K562 (cell line): ENCODE data around the gene P2RX1. TPM values are rescaled to one million over a fixed set of nuclear protein-coding genes. Genes with fewer than 3 reads are reported as not detected.

Source experiments
- ARID2 ChIP-seq: fragments of 450-650 bp; IDR thresholded peaks from 2 replicates; pipeline ENCODE4 v1.6.1; 2017; ENCODE audit warnings: antibody characterized with exemption, mild to moderate bottlenecking
- CXXC5 ChIP-seq: fragments of 250-450 bp; sonication (Bioruptor Pico); IDR thresholded peaks from 2 replicates; pipeline ENCODE4 v1.8.0; 2022; ENCODE audit warnings: inconsistent platforms, mild to moderate bottlenecking, moderate library complexity
- FOXJ3 ChIP-seq: sonication (generic); formaldehyde crosslinking; IDR thresholded peaks from 2 replicates; pipeline ENCODE4 v1.4.0; 2020; ENCODE audit warnings: mild to moderate bottlenecking, missing genetic modification reagents
- JUN ChIP-seq, 2 experiments: sonication (generic) in 1 of 2; formaldehyde crosslinking in 1 of 2; IDR thresholded peaks; 2 replicates each; pipeline versions ENCODE4 v1.6.1 to v1.8.0; 2012 to 2022; ENCODE audit warnings: borderline replicate concordance in 2 of 2, mild to moderate bottlenecking in 2 of 2, improper control_type of control experiment in 1 of 2, low read depth in 1 of 2, low read length in 1 of 2, missing genetic modification reagents in 1 of 2
- JUNB ChIP-seq: fragments of 450-650 bp; formaldehyde crosslinking; conservative IDR thresholded peaks from 2 replicates; pipeline ENCODE4 v1.4.0; 2020; ENCODE audit warnings: mild to moderate bottlenecking
- MTA3 ChIP-seq: fragments of 450-650 bp; formaldehyde crosslinking; IDR thresholded peaks from 2 replicates; pipeline ENCODE4 v1.6.1; 2017; ENCODE audit warnings: mild to moderate bottlenecking, borderline replicate concordance
- SMC3 ChIP-seq: conservative IDR thresholded peaks from 2 replicates; pipeline ENCODE4 v1.6.1; 2011; ENCODE audit warnings: low read depth, low read length, improper control_type of control experiment; ENCODE audit not compliant: insufficient read depth
- TCF7L2 ChIP-seq: fragments of 150-350 bp; IDR thresholded peaks from 2 replicates; pipeline ENCODE4 v1.6.1; 2016; ENCODE audit warnings: low read depth, mild to moderate bottlenecking, low read length, moderate library complexity
- ZNF24 ChIP-seq: fragments of 450-650 bp; IDR thresholded peaks from 2 replicates; pipeline ENCODE4 v1.6.1; 2016
- ZNF274 ChIP-seq: IDR thresholded peaks from 2 replicates; pipeline ENCODE4 v1.6.1; 2011; ENCODE audit warnings: low read depth, mild to moderate bottlenecking, low read length, moderate library complexity, borderline replicate concordance
- ZNF707 ChIP-seq: fragments of 250-450 bp; sonication (Bioruptor Pico); conservative IDR thresholded peaks from 2 replicates; pipeline ENCODE4 v1.8.0; 2022; ENCODE audit warnings: inconsistent platforms, mild to moderate bottlenecking, moderate library complexity
- ZNF77 ChIP-seq: fragments of 250-450 bp; sonication (Bioruptor Pico); IDR thresholded peaks from 2 replicates; pipeline ENCODE4 v1.5.0; 2020
- polyA plus RNA-seq, 8 experiments: library from polyadenylated mRNA; depleted of rRNA in 4 of 8; stranded (reverse) in 5 of 8; unstranded in 3 of 8; fragments of >200 nt; fragmentation: Nextera tagmentation in 2 of 8; fragmentation: Illumina TruSeq in 1 of 8; extraction: Ambion mirVana in 2 of 8; extraction: Trizol in 1 of 8; gene quantifications; 2 replicates each; pipeline versions ENCODE4 v1.2.1 to v1.2.3, GENCODE V29; 2011 to 2014; ENCODE audit warnings: inconsistent platforms in 1 of 8, missing spikeins in 1 of 8
- total RNA-seq, 7 experiments: library from RNA; depleted of rRNA in 6 of 7; stranded (reverse); fragments of >200 nt in 6 of 7; fragmentation: Illumina TruSeq in 2 of 7; extraction: Trizol in 2 of 7; gene quantifications; 2 replicates each; pipeline versions ENCODE4 v1.2.1 to v1.2.3, GENCODE V29; 2011 to 2021; ENCODE audit warnings: low replicate concordance in 1 of 7
- TF ChIP-seq, protein P1 (sequence below), 2 experiments: fragments of 450-650 bp; IDR thresholded peaks; 2 replicates each; pipeline ENCODE4 v1.6.1; 2016
- TF ChIP-seq, protein P2 (sequence below): fragments of 450-650 bp; formaldehyde crosslinking; IDR thresholded peaks from 2 replicates; pipeline ENCODE4 v1.4.0; 2020; ENCODE audit warnings: mild to moderate bottlenecking, moderate library complexity
- TF ChIP-seq, protein P3 (sequence below): sonication (generic); formaldehyde crosslinking; IDR thresholded peaks from 2 replicates; pipeline ENCODE4 v1.8.0; 2022; ENCODE audit warnings: mild to moderate bottlenecking, missing genetic modification reagents
- TF ChIP-seq, protein P4 (sequence below): fragments of 250-450 bp; sonication (Bioruptor Pico); IDR thresholded peaks from 2 replicates; pipeline ENCODE4 v1.4.0; 2020
- TF ChIP-seq, protein P5 (sequence below), 2 experiments: fragments of 450-650 bp in 1 of 2; sonication (generic) in 1 of 2; formaldehyde crosslinking; conservative IDR thresholded peaks; 2 replicates each; pipeline versions ENCODE4 v1.4.0 to v1.8.1; 2020 to 2022; ENCODE audit warnings: mild to moderate bottlenecking in 1 of 2, missing genetic modification reagents in 1 of 2

Gene P2RX1
- total and polyA plus RNA-seq, 9 of the 15 experiments (the other 6 are each of a cell fraction or from before 2014, with no cell fraction given), result 0.27 to 20.3 (median 10.3) TPM

DNA sequence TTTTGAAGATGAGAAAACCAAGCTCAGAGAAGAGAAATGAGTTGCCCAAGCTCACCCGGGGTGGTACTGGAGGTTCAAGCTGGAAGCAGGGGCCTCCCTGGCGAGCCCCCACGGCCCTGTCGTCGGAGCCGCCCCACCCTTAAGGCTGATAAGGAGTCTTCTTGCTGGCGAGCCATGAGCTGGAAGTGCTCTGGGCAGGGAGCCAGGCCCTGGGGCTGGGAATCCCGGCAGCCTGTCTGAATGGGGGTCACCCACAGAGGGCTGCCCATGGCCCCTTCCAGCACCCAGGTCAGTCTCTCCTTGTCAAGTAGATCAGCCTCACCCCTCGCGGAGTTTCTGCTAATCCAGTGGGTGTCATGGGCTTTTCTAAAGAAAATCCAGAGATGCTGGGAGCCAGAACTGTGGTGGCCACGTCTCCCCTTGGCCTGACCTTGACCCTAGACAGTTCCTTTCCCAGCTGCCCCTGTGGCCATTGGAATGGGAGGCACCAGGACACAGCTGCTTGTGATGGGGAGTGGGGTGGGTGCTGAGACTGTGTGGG lies 1.2 kb upstream of the P2RX1 start (continued):
- TF ChIP-seq, protein P1, sequence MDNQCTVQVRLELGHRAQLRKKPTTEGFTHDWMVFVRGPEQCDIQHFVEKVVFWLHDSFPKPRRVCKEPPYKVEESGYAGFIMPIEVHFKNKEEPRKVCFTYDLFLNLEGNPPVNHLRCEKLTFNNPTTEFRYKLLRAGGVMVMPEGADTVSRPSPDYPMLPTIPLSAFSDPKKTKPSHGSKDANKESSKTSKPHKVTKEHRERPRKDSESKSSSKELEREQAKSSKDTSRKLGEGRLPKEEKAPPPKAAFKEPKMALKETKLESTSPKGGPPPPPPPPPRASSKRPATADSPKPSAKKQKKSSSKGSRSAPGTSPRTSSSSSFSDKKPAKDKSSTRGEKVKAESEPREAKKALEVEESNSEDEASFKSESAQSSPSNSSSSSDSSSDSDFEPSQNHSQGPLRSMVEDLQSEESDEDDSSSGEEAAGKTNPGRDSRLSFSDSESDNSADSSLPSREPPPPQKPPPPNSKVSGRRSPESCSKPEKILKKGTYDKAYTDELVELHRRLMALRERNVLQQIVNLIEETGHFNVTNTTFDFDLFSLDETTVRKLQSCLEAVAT (IDR thresholded peaks at IDR 0.05), result no peak
- TF ChIP-seq, protein P2, sequence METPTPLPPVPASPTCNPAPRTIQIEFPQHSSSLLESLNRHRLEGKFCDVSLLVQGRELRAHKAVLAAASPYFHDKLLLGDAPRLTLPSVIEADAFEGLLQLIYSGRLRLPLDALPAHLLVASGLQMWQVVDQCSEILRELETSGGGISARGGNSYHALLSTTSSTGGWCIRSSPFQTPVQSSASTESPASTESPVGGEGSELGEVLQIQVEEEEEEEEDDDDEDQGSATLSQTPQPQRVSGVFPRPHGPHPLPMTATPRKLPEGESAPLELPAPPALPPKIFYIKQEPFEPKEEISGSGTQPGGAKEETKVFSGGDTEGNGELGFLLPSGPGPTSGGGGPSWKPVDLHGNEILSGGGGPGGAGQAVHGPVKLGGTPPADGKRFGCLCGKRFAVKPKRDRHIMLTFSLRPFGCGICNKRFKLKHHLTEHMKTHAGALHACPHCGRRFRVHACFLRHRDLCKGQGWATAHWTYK (CRISPR knock-in tag), result no peak
- TF ChIP-seq ZNF707 (CRISPR knock-in tag) (no peak), JUN (IDR thresholded peaks at IDR 0.05; ENCODE audit: borderline replicate concordance, low read depth, low read length) (no peak), JUN (CRISPR knock-in tag; IDR thresholded peaks at IDR 0.05; ENCODE audit: borderline replicate concordance) (no peak), ZNF77 (CRISPR knock-in tag) (no peak), JUNB (CRISPR knock-in tag) (no peak), ZNF24 (no peak), TCF7L2 (no peak), ZNF274 (no peak), MTA3 (0 out of 2 replicates have a peak, but pooled peaks have one; percentile 24), CXXC5 (CRISPR knock-in tag) (peak; percentile 59), ARID2 (no peak), FOXJ3 (CRISPR knock-in tag) (no peak), SMC3 (no peak)
- TF ChIP-seq, protein P3, sequence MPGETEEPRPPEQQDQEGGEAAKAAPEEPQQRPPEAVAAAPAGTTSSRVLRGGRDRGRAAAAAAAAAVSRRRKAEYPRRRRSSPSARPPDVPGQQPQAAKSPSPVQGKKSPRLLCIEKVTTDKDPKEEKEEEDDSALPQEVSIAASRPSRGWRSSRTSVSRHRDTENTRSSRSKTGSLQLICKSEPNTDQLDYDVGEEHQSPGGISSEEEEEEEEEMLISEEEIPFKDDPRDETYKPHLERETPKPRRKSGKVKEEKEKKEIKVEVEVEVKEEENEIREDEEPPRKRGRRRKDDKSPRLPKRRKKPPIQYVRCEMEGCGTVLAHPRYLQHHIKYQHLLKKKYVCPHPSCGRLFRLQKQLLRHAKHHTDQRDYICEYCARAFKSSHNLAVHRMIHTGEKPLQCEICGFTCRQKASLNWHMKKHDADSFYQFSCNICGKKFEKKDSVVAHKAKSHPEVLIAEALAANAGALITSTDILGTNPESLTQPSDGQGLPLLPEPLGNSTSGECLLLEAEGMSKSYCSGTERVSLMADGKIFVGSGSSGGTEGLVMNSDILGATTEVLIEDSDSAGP (CRISPR knock-in tag), result no peak
- TF ChIP-seq, protein P4, sequence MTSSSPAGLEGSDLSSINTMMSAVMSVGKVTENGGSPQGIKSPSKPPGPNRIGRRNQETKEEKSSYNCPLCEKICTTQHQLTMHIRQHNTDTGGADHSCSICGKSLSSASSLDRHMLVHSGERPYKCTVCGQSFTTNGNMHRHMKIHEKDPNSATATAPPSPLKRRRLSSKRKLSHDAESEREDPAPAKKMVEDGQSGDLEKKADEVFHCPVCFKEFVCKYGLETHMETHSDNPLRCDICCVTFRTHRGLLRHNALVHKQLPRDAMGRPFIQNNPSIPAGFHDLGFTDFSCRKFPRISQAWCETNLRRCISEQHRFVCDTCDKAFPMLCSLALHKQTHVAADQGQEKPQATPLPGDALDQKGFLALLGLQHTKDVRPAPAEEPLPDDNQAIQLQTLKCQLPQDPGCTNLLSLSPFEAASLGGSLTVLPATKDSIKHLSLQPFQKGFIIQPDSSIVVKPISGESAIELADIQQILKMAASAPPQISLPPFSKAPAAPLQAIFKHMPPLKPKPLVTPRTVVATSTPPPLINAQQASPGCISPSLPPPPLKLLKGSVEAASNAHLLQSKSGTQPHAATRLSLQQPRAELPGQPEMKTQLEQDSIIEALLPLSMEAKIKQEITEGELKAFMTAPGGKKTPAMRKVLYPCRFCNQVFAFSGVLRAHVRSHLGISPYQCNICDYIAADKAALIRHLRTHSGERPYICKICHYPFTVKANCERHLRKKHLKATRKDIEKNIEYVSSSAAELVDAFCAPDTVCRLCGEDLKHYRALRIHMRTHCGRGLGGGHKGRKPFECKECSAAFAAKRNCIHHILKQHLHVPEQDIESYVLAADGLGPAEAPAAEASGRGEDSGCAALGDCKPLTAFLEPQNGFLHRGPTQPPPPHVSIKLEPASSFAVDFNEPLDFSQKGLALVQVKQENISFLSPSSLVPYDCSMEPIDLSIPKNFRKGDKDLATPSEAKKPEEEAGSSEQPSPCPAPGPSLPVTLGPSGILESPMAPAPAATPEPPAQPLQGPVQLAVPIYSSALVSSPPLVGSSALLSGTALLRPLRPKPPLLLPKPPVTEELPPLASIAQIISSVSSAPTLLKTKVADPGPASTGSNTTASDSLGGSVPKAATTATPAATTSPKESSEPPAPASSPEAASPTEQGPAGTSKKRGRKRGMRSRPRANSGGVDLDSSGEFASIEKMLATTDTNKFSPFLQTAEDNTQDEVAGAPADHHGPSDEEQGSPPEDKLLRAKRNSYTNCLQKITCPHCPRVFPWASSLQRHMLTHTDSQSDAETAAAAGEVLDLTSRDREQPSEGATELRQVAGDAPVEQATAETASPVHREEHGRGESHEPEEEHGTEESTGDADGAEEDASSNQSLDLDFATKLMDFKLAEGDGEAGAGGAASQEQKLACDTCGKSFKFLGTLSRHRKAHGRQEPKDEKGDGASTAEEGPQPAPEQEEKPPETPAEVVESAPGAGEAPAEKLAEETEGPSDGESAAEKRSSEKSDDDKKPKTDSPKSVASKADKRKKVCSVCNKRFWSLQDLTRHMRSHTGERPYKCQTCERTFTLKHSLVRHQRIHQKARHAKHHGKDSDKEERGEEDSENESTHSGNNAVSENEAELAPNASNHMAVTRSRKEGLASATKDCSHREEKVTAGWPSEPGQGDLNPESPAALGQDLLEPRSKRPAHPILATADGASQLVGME, result no peak
- TF ChIP-seq, protein P5, sequence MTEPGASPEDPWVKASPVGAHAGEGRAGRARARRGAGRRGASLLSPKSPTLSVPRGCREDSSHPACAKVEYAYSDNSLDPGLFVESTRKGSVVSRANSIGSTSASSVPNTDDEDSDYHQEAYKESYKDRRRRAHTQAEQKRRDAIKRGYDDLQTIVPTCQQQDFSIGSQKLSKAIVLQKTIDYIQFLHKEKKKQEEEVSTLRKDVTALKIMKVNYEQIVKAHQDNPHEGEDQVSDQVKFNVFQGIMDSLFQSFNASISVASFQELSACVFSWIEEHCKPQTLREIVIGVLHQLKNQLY (CRISPR knock-in tag; conservative IDR thresholded peaks at IDR 0.05), result no peak
